GM18511 (cell line): Measurements from ENCODE around the gene PHACTR4.
"Not testable (repeated sequence)": the region's sequence is repeated elsewhere in the genome, so short reads cannot be mapped to it uniquely, and the experiment has no call there.

Experiments used
- ATAC-seq: cut with Tn5 transposase; IDR thresholded peaks from one replicate; pipeline ENCODE4 v1.9.1; 2021; ENCODE audit warnings: mild to moderate bottlenecking, moderate library complexity; ENCODE audit not compliant: unreplicated experiment

PHACTR4 gene

DNA sequence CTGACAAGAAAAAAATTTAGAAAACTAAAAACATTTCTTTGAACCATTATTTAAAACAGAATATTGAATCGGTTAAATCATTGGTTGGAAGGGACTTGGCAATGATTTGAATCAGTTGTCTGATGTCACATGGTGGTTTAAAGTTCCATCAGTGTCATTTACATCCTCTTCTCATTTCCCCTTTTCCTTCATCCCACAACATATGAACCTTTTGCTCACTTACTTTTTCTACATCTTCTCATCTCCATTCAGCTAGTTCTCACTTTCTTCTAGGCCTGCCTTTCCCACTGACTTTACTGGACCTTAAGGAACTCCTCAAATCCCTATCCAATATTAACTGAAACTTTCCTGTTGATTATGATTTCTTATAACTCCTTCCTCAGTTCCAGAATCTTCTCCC is 58.5 kb downstream of the PHACTR4 start:
- no peak for ATAC-seq

- ATAC-seq: no peak
Observed at GRCh38 chr1:28428990-28429520, 59.5 kb downstream of the PHACTR4 start.

DNA sequence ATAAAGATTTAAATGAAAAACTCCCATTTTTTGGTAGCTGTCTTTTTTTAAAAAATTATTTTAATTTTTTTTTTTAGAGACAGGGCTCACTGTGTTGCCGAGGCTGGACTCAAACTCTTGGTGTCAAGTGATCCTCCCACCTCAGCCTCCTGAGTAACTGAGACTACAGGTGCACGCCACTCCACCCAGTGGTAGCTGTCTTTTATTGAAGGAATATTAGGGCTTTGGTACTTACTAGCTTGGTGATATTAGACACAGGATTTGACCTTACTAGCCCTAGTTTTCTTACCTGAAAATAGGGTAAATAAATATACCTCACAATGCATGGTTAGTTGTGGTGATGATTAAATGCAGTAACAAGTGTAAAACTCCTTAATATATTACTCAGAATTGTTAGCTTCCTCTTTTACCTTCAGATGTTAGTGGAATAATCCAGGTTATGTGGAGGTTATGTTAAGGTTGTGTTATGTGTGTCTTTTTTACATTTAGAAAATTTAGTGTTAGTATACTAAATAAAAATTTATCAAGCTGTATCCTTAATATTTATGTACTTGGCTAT is 66.8 kb downstream of the PHACTR4 start:
- ATAC-seq: no peak

GRCh38 chr1:28437264-28437923 is 67.9 kb downstream of the PHACTR4 start:
- ATAC-seq: no peak

GRCh38 chr1:28437924-28438699 is 68.6 kb downstream of the PHACTR4 start:
- no peak for ATAC-seq

DNA sequence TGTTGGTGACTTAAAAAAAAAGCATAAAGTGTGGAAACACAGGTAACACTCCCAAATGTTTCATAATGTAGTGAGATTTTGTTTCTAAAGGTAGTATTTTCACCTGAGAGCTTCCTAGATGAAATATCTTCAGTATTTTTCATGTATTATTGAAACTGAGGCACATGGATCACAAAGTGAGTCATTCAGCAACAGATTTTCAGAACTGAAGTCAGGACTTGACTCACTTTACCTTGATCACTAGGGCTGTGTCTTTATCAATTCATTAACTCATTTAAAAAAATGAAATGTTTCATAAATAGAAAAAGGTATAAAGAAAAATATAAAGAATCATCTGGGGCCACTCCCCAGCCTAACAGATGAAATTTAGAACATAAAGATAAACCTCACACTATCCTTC is 69.8 kb downstream of the PHACTR4 start:
- ATAC-seq: no peak

DNA sequence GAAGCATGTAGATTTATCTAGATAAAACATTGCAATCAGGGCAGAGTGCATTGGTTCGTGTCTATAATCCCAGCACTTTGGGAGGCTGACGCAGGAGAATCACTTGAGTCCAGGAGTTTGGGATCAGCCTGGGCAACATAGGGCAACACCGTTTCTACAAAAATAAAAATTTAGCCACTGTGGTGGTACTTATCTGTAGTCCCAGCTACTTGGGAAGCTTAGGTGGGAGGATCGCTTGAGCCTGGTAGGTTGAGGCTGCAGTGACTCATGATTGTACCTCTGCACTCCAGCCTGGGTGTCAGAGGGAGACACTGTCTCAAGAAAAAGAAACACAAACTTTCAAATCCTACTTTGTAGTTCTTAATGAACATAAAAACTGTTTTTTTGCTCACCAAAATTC is 72.1 kb downstream of the PHACTR4 start:
- ATAC-seq: no peak

DNA sequence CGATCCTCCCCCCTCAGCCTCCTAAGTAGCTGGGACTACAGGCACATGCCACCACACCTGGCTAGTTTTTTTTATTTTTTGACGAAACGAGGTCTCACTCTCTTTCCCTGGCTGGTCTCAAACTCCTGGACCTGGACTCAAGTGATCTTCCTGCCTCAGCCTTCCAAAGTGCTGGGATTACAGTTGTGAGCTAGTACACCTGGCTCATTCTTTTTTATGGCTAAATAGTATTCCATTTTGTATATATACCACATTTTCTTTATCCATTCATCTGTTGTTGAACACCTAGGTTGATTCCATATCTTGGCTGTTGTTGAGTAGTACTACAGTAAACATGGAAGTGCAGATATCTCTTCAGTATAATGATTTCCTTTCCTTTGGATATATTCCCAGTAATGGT is 74.0 kb downstream of the PHACTR4 start:
- no peak for ATAC-seq

DNA sequence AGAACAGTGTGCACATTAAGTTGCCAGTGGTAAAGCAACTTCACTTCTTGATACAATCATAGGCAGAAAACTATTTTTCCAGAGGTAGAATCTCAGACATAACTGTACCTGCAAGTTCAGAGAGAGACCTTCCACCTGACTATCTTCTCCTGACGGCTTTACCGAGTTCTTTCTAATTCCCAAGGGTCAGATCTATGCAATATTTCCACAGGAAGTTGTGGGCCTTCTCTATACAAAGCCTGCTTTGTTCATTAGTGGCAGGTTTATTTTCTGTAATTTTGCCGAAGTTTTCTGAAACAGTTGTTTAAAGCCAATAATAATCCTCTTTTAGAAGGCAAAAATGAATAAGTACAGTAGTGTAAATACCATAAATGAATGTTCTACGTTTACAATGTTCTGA is 78.1 kb downstream of the PHACTR4 start:
- ATAC-seq: no peak

GRCh38 chr1:28448094-28448611 is 78.6 kb downstream of the PHACTR4 start:
- not testable (repeated sequence) for ATAC-seq

DNA sequence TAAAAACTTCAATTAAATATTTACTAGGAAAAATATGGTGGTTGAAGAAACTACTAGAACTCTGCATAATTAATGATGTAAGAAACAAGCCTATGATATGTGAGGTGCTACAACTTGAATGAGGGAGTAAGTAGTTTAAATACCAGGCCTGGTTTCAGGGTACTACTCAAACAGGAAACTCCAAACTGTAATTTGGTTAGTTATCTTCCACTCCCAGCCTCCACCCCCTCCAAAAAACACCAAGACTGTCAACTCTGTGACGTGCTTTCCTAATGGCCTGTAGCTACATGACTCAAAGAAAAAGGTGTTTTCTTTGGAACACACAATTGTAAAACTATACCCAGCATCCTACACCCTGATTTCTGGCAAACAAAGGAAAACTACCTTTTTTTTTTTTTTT is 80.4 kb downstream of the PHACTR4 start:
- no peak for ATAC-seq

DNA sequence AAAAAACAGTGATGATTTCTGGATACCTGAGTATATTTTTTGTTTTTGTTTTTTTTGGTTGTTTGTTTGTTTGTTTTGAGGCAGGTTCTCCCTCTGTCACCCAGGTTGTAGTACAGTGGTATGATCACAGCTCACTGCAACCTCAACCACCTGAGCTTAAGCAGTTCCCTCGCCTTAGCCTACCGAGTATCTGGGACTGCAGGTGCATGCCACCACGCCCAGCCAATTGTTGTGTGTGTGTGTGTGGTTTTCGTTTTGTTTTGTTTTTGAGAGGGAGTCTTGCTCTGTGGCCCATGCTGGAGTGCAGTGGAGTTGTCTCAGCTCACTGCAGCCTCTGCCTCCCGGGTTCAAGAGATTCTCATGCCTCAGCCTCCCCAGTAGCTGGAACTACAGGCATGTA is 81.0 kb downstream of the PHACTR4 start:
- ATAC-seq: no peak

DNA sequence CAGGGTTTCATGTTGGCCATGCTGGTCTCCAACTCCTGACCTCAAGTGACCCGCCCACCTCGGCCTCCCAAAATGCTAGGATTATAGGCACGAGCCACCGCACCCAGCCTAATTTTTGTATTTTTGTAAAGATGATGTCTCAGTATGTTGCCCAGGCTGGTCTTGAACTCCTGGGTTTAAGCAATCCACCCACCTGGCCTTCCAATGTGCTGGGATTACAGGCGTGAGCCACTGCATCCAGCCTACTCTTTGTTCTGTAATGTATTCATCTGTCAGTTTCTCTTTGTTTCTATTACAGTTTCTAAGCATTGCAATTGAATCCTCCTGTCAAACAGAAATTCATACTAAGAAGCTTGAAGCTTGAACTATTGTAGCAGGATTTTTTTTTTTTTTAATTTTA is 81.5 kb downstream of the PHACTR4 start:
- ATAC-seq: no peak

- ATAC-seq: no peak
Observed at GRCh38 chr1:28456078-28456477, 86.5 kb downstream of the PHACTR4 start.

DNA sequence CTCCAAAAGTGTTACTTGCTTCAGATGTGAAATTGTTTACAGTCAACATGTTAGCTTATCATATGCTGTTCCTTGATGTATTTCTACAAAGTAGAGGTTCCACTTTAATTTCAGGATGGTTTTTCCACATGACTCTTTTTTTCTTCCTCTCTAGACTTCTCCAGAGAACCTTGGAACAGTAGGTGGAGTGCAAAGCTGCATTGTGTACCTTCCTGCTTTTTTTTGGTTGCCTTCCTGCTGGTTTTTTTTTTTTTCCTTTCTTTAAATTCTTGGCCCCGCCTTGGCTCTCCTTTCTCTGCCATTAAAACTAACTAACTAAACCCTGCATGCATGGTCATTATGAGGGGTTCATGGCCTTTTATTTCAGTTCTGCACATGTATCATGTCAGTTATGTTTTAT is 88.1 kb downstream of the PHACTR4 start:
- no peak for ATAC-seq

DNA sequence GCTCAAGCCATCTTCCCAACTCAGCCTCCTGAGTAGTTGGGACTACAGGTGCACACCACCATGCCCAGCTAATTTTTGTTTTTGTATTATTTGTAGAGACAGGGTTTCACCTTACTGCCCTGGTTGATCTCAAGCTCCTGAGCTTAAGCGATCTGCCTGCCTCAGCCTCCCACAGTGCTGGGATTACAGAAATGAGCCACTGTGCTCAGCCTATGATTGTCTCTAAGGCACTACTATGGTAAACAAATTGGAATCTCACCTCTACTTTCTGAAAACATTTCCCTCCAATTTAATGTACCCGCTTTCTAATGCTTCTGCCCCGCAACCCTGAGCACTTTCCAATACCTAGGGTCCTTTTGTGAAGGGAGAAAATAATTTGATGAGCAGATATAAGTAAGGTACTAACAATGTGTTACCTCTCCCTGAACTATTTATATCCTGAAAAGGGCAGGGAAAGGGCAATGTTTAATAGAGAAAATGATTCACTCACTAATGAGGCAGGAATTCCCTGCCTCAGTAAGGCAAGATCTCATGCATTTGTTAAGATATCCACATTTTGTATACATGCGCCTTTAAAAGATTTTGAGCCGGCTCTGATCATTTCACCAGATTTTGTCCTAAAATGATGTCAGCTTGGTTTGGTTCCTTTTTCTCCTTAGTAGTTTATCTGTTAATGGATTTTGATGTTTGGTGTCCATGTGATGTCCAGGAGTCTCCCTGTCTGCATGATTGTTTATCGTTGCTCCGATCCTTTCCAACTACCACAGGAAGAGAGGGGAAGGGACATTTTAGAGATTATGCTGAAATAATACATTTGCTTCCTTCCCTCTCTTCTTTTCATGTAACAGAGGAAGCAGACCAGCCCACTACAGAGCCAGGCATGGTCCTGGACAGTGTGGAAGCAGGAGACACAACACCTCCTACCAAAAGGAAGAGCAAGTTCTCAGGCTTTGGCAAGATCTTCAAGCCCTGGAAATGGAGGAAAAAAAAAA is 89.0 kb downstream of the PHACTR4 start:
- no peak for ATAC-seq

DNA sequence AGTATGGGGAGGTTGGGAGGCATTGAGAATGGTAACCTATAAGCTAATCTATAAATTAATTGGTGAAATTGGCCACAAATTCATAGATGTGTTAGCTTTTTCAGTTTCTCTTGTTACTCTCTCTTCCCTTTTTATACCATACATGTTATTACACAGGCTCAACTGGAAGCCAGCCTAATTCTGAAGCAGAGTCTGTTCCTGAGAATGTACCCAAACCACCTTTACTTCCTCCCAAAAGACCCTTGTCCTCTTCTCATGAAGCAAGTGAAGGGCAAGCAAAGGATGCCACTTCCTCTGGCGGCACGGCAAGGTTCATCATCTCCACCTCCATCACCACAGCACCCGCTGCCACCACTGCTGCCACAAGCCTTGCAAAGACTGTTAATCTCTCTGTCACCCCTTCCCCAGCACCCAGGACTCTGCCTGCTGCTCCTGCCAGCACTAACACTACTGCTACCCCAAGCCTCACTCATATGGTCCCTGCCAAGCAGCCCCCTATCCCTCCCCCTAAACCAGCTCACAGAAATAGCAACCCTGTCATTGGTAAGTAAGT is 96.8 kb downstream of the PHACTR4 start:
- ATAC-seq: no peak

- no peak for ATAC-seq
Observed at GRCh38 chr1:28470146-28470545, 100.6 kb downstream of the PHACTR4 start.

DNA sequence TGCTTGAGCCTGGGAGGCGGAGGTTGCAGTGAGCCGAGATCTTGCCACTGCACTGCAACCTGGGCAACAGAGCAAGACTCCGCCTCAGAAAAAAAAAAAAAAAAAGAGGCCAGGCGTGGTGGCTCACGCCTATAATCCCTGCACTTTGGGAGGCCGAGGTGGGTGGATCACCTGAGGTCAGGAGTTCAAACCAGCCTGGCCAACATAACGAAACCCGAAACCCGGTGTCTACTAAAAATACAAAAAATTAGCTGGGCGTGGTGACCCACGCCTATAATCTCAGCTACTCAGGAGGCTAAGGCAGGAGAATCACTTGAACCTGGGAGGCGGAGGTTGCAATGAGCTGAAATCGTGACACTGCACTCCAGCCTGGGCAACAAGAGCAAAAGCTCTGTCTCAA is 110.0 kb downstream of the PHACTR4 start:
- ATAC-seq: not testable (repeated sequence)

DNA sequence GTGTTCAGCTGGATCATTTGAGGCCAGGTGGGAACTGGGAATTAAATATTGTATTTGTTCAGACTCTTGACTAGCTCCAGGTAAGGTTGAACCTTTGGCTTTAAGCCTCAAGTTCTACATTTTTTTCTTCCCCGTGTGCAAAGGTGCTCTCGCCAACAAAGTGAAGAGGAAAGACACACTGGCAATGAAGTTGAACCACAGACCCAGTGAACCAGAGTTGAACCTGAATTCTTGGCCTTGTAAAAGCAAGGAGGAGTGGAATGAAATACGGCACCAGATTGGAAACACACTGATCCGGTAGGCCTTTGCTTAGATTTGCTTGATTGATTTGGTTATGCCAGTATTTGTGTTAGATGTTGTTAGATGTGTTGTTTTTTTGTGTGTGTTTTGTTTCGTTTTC is 110.8 kb downstream of the PHACTR4 start:
- no peak for ATAC-seq
